ENCODE data around the gene MX1. TPM values are rescaled to one million over a fixed set of nuclear protein-coding genes. Genes with fewer than 3 reads are reported as not detected.

Gene MX1
- total and polyA plus RNA-seq, 12 donors = 14.0 to 44.4 (median 26.4) TPM

GRCh38 chr21:41470054-41470453 is 44.0 kb downstream of the MX1 start:
- intact Hi-C loops (cut with DNase I) = no loop called here
- H3K27me3 ChIP-seq = no peaks in the 10 kb centered on the region
- H3K9me3 ChIP-seq (replicated peaks in 1 of 3) = no peaks in the 10 kb centered on the region
- no peaks in the 10 kb centered on the region for H3K36me3 ChIP-seq (replicated peaks in 1 of 2)
- WGBS, 4 donors = 40 to 49% (median 47%) methylated on average over 3 to 5 of the region's 5 CpGs
- no peak for DNase-seq
- H3K4me3 ChIP-seq = no peak overlapping the region
- H3K27ac ChIP-seq = no peak overlapping the region
- no peaks in the 10 kb centered on the region for H3K4me1 ChIP-seq (replicated peaks in 1 of 2)
- TF ChIP-seq CTCF (IDR thresholded peaks at IDR 0.05) = no peak
- no peak for TF ChIP-seq POLR2A (IDR thresholded peaks at IDR 0.05)

GRCh38 chr21:41472753-41473548 is 46.9 kb downstream of the MX1 start:
- H3K27ac ChIP-seq = no peak overlapping the region
- intact Hi-C loops (cut with DNase I) = no loop called here
- TF ChIP-seq CTCF (IDR thresholded peaks at IDR 0.05) (no peak), POLR2A (IDR thresholded peaks at IDR 0.05) (no peak)
- H3K4me1 ChIP-seq (replicated peaks in 1 of 2) = no peaks in the 10 kb centered on the region
- H3K4me3 ChIP-seq = no peak overlapping the region
- no peak for DNase-seq
- no peaks in the 10 kb centered on the region for H3K27me3 ChIP-seq
- no peaks in the 10 kb centered on the region for H3K9me3 ChIP-seq (replicated peaks in 1 of 3)
- H3K36me3 ChIP-seq (replicated peaks in 1 of 2) = no peaks in the 10 kb centered on the region
- WGBS, 4 donors = 68 to 79% (median 75%) methylated on average over 11 to 33 of the region's 33 CpGs

GRCh38 chr21:41475714-41476420 is 49.8 kb downstream of the MX1 start:
- Histone ChIP-seq H3K36me3 (replicated peaks in 1 of 2) (no peaks in the 10 kb centered on the region), H3K4me1 (replicated peaks in 1 of 2) (no peaks in the 10 kb centered on the region), H3K27me3 (no peaks in the 10 kb centered on the region), H3K4me3 (no peak overlapping the region), H3K9me3 (replicated peaks in 1 of 3) (no peaks in the 10 kb centered on the region), H3K27ac (no peak overlapping the region)
- DNase-seq = no peak
- 77 to 85% (median 84%) methylated on average over 11 to 15 of the region's 15 CpGs for WGBS, 4 donors
- intact Hi-C loops (cut with DNase I) = no loop called here
- no peak for TF ChIP-seq CTCF (IDR thresholded peaks at IDR 0.05)
- no peak for TF ChIP-seq POLR2A (IDR thresholded peaks at IDR 0.05)

GRCh38 chr21:41477641-41478318 is 51.7 kb downstream of the MX1 start:
- Histone ChIP-seq H3K27ac (no peak overlapping the region), H3K36me3 (replicated peaks in 1 of 2) (no peaks in the 10 kb centered on the region), H3K9me3 (replicated peaks in 1 of 3) (no peaks in the 10 kb centered on the region), H3K27me3 (no peaks in the 10 kb centered on the region), H3K4me1 (replicated peaks in 1 of 2) (no peaks in the 10 kb centered on the region), H3K4me3 (no peak overlapping the region)
- WGBS, 4 donors = 21 to 35% (median 32%) methylated on average over 6 to 15 of the region's 15 CpGs
- TF ChIP-seq POLR2A (IDR thresholded peaks at IDR 0.05) (no peak), CTCF (IDR thresholded peaks at IDR 0.05) (no peak)
- intact Hi-C loops (cut with DNase I) = no loop called here
- DNase-seq = no peak

Data from adrenal gland (tissue), 12 donors.